GM18505 (cell line): ENCODE measurements around the gene LY9.

ENCODE experiments used
- ATAC-seq: cut with Tn5 transposase; IDR thresholded peaks from one replicate; pipeline ENCODE4 v1.9.1; 2021; ENCODE audit not compliant: unreplicated experiment
- POLR2A ChIP-seq: IDR thresholded peaks from 4 replicates; pipeline ENCODE4 v1.6.1; 2011; ENCODE audit warnings: borderline replicate concordance; ENCODE audit not compliant: insufficient read depth, insufficient read length; ENCODE audit errors: extremely low read depth

LY9 gene

GRCh38 chr1:160800142-160800541 lies 4.2 kb downstream of the LY9 start:
- TF ChIP-seq POLR2A, result no peak
- ATAC-seq, result no peak

- ATAC-seq, result no peak
- no peak for TF ChIP-seq POLR2A
Observed at GRCh38 chr1:160800645-160801408, 4.9 kb downstream of the LY9 start.

GRCh38 chr1:160801836-160802580 lies 6.0 kb downstream of the LY9 start:
- ATAC-seq, result no peak
- no peak for TF ChIP-seq POLR2A

GRCh38 chr1:160806109-160806665 lies 10.2 kb downstream of the LY9 start:
- no peak for ATAC-seq
- no peak for TF ChIP-seq POLR2A

DNA sequence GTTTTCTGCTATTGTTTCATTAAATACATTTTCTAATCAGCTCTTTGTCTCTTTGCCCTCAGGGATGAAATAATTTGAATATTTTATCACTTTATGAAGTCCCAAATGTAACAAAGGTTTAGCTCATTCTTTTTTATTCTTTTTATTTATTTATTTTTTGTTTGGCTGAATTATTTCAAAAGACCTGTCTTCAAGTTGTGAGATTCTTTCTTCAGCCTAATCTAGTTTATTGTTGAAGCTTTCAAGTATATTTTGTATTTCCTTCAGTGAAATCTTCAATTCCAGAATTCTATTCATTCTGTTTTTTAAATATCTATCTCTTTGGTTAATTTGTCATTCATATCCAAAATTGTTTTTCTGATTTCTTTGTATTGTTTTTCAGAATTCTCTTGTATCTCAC lies 10.8 kb downstream of the LY9 start:
- TF ChIP-seq POLR2A, result no peak
- no peak for ATAC-seq

- ATAC-seq, result no peak
- no peak for TF ChIP-seq POLR2A
Observed at GRCh38 chr1:160807247-160807646, 11.3 kb downstream of the LY9 start.

GRCh38 chr1:160807738-160808137 lies 11.8 kb downstream of the LY9 start:
- ATAC-seq, result no peak
- no peak for TF ChIP-seq POLR2A

DNA sequence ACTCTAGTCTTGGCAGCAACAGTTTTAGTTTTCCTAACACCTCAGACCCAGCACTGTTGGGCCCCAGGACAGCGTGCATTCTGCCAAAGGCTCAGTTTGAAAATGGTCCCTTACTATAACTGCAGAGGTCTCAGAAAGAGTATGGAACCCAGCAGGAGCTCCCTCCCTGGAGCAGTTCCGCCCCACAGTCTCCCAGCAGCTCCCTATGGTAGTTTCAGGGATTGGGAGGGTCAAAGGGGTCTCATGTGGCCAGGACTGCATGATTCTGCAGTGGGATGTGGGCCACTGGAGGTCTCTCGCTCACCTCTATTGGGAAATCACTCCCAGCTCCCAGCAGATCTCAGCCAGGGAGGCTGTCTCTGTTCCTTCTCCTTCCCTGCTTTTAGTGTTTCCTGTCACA lies 12.3 kb downstream of the LY9 start:
- ATAC-seq, result no peak
- no peak for TF ChIP-seq POLR2A

DNA sequence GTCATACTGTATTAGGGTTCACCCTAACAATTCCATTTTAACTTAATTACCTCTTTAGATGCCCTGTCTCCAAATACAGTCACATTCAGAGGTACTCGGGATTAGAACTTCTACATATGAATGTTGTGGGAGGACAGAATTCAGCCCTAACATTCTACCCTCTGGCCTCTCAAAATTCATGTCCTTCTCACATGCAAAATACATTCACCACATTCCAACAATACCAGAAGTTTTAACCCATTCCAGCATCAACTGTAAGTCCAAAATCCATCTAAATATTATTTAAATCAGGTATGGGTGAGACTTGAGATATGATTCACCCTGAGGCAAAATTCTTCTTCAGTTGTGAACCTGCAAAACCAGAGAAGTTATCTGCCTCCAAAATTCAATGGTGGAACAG lies 14.5 kb downstream of the LY9 start:
- no peak for TF ChIP-seq POLR2A
- ATAC-seq, result no peak

- no peak for TF ChIP-seq POLR2A
- no peak for ATAC-seq
Observed at GRCh38 chr1:160811147-160811546, 15.2 kb downstream of the LY9 start.

- TF ChIP-seq POLR2A, result no peak
- no peak for ATAC-seq
Observed at GRCh38 chr1:160813215-160813614, 17.2 kb downstream of the LY9 start.

DNA sequence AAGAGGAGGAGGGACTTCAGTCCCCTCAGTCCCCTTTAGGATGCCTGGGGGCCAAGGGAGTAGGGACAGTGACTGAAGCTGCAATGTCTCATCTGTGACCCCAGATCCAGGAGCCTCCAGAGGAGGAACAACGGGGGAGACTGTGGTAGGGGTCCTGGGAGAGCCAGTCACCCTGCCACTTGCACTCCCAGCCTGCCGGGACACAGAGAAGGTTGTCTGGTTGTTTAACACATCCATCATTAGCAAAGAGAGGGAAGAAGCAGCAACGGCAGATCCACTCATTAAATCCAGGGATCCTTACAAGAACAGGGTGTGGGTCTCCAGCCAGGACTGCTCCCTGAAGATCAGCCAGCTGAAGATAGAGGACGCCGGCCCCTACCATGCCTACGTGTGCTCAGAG lies 18.3 kb downstream of the LY9 start:
- TF ChIP-seq POLR2A, result no peak
- ATAC-seq, result no peak

DNA sequence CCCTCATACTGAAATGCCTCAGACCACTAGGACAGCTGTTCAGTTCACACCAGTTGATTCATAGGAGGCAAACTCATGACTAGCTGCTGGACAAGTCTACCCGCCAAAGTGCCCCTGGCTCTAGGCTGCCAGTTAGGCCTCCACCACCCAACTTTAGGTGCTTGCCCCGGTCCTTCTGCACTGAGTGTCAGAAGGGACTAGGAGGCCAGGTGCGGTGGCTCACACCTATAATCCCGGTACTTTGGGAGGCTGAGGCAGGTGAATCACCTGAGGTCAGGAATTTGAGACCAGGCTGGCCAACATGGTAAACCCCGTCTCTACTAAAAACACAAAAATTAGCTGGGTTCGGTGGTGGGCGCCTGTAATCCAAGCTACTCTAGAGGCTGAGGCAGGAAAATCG lies 18.9 kb downstream of the LY9 start:
- ATAC-seq, result no peak
- no peak for TF ChIP-seq POLR2A
